Sigmoid colon (tissue), 4 donors: ENCODE results near the gene UNC13C.

Experiments
- EP300 ChIP-seq, 4 donors: sonication (generic); formaldehyde crosslinking; IDR thresholded peaks; one replicate each; pipeline ENCODE4 v1.6.1; 2017; ENCODE audit warnings: antibody characterized with exemption in 4 of 4
- POLR2A ChIP-seq, 2 donors: fragments of 450-650 bp; IDR thresholded peaks; one replicate each; pipeline ENCODE4 v1.6.1; 2016; ENCODE audit warnings: antibody characterized with exemption in 2 of 2, mild to moderate bottlenecking in 2 of 2, moderate library complexity in 2 of 2
- POLR2AphosphoS5 ChIP-seq, 4 donors: sonication (generic); formaldehyde crosslinking; IDR thresholded peaks; one replicate each; pipeline ENCODE4 v1.6.1; 2017; ENCODE audit warnings: antibody characterized with exemption in 4 of 4
- TF ChIP-seq, protein P1 (sequence below), 4 experiments: fragments of 450-650 bp in 3 of 4; fragments of 200-600 bp in 1 of 4; IDR thresholded peaks; one replicate each; pipeline ENCODE4 v1.5.1; 2016 to 2019; ENCODE audit warnings: antibody characterized with exemption in 4 of 4, mild to moderate bottlenecking in 3 of 4, moderate library complexity in 2 of 4

DNA sequence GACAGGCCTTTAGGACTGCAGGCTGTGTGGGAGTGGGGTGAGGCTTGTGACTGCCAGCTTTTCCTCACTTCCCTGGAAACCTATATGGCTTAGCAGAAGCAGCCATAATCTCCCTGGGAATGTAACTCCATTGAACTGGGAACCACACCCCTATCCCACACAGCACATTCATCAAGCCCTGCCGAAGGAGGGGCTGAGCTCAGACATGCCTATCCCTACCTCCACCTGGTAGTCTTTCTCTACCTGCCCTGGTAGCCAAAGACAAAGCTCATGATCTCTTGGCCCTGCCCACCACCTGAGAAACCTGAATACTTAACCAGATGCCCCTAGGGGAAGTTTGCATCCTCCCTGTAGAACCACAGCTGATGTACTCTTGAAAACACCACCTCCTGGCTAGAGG, 219.8 kb downstream of the UNC13C start:
- TF ChIP-seq EP300 (IDR thresholded peaks at IDR 0.05) (no peak), POLR2A (IDR thresholded peaks at IDR 0.05) (no peak), POLR2AphosphoS5 (IDR thresholded peaks at IDR 0.05) (no peak)
- TF ChIP-seq, protein P1, sequence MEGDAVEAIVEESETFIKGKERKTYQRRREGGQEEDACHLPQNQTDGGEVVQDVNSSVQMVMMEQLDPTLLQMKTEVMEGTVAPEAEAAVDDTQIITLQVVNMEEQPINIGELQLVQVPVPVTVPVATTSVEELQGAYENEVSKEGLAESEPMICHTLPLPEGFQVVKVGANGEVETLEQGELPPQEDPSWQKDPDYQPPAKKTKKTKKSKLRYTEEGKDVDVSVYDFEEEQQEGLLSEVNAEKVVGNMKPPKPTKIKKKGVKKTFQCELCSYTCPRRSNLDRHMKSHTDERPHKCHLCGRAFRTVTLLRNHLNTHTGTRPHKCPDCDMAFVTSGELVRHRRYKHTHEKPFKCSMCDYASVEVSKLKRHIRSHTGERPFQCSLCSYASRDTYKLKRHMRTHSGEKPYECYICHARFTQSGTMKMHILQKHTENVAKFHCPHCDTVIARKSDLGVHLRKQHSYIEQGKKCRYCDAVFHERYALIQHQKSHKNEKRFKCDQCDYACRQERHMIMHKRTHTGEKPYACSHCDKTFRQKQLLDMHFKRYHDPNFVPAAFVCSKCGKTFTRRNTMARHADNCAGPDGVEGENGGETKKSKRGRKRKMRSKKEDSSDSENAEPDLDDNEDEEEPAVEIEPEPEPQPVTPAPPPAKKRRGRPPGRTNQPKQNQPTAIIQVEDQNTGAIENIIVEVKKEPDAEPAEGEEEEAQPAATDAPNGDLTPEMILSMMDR (IDR thresholded peaks at IDR 0.05) = no peak
